Measurements from ENCODE around the gene GCLC.
"Not testable (repeated sequence)": the region's sequence is repeated elsewhere in the genome, so short reads cannot be mapped to it uniquely, and the experiment has no call there.

The GCLC gene

DNA sequence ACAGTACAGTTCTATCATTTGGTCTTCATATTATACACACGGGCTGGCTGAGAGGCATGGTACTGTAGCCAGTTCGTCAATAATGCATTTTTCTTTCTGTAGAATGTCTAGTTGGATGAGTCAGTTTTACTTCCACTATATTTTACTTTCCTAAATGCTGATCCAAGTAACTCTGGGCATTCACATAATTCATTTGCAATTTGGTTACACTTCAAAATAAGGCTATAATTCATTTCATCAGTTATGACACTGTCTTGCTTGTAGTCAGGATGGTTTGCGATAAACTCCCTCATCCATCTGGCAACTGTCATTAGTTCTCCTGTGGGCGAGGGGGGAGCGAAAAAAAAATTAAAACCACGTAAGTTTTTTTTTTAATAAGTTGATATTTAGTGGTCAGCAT, 46.3 kb downstream of the GCLC start:
- Histone ChIP-seq H3K27ac (no peak overlapping the region), H3K4me3 (no peak overlapping the region)

DNA sequence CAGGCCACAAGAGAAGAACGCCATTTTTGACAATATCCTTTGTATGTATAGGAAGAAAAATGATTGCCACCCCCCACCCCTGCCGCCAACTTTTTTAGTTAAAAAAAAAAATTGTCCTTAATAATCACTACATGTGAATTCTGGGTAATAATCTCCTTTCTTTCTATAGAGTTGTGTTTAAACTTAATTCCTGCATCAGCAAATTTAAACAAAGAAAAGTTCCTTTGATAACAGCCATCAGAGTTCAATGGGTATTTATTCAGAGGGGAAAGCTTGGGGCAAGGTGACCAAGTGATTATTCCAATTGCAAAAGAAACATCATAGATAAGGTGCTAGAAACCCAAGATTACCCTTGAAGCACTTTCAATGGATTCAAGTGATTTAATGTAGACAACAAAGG, 47.0 kb downstream of the GCLC start:
- H3K27ac ChIP-seq, result no peak overlapping the region
- H3K4me3 ChIP-seq, result no peak overlapping the region

DNA sequence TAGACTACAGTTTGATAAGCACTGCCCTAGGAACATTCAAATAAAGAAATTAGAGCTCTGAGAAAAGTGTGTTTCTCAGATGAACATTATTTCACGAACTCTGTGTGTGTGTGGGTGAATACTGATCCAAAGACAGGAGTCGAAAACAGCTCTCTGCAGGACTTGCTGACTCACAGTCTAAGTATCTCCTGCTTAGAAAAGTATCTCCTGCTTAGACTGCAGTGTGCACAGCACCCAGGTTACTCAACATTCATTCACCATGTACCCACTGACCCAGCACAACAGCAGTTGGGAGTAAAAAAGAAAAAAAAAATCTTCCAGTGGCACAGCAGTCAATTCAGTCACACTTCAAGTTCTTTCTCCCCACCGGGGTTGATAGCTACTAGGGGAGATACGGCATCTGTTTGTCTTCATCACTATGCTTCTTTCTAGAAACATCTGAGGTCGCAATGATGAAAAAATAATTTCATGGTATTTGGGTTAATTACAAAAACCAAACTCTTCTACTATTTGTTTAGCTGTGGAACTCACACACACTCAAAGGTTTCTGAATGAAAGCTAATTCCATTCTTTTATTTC, 48.0 kb downstream of the GCLC start:
- Histone ChIP-seq H3K27ac (no peak overlapping the region), H3K4me3 (no peak overlapping the region)

DNA sequence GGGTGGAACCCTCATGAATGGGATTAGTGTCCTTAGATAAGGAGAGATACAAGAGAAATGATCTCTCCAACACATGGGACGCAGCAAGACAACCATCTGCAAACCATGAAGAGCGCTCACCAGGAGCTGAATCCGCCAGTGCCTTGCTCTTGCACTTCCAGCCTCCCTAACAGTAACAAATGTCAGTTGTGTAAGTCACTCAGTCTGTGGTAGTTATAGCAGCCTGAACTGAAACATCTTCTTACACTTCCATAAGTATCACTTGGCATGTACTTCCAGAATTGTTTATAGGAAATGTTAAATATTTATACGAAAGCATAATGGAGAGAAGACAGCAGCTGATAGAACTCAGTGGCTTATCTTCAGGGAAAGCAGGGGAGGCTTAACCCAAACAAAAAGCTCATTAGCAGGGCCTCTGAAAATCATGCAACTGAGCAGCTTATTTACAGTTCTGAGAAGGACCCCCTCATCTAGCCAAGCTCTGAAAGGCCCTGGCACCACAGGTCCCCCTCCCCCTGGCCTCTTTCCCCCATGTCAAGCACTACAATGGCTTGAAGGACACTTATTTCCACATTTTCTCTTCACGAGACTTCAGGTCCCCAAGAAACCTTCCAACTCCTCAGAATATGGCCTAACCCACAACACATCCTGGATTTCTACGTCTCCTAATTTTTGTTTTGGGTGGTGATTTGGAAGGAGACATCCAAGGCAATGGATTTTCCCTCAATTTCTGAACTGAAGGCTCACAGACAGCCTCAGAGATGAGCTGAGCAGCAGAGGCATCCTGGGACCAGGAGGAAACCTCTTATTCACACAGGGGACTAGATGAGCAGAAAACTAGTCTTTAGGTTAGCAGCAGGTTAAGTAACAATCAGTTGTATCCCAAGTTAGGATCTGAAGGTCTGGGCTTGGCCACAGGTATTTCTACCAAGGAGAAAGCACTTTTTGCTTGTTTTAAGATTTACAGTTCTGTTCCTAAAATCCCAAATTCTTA, 49.1 kb downstream of the GCLC start:
- Histone ChIP-seq H3K27ac (no peak overlapping the region), H3K4me3 (no peak overlapping the region)

DNA sequence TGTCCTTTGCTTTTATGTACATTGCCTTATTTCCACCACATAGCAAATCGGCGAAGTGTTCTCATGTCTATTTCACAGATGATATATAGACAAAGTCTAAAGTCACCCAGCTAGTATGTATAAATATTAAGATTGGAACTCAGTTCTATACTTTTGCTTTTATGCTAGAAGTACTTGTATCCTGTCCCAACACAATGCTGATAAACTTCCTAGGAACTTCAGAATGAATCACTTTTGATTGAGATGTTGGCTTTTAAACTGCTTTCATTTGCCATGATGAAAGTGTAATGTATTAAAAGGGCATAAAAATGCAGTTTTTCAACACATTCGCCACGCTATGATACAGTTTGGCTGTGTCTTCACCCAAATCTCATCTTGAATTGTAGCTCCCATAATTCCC, 50.8 kb downstream of the GCLC start:
- Histone ChIP-seq H3K4me3 (no peak overlapping the region), H3K27ac (no peak overlapping the region)

DNA sequence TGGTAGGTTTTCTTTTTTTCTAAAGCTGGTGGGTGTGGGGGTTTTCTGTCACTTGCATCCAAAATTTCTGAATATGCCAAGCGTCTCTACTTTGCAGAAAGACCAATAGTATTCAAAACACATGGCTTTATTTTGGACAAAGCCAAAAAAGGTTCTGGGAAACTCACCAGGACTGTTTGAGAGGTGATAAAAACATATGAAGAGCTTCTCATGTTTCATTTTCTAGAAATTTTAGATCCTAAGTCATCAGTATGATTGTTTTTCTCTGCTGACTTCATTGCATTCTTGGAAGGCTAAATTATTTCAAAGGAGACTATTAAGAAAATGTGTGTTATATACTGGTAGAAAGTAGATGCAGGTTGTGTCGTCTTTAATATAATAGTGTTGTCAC, 51.3 kb downstream of the GCLC start:
- Histone ChIP-seq H3K27ac (no peak overlapping the region), H3K4me3 (no peak overlapping the region)

DNA sequence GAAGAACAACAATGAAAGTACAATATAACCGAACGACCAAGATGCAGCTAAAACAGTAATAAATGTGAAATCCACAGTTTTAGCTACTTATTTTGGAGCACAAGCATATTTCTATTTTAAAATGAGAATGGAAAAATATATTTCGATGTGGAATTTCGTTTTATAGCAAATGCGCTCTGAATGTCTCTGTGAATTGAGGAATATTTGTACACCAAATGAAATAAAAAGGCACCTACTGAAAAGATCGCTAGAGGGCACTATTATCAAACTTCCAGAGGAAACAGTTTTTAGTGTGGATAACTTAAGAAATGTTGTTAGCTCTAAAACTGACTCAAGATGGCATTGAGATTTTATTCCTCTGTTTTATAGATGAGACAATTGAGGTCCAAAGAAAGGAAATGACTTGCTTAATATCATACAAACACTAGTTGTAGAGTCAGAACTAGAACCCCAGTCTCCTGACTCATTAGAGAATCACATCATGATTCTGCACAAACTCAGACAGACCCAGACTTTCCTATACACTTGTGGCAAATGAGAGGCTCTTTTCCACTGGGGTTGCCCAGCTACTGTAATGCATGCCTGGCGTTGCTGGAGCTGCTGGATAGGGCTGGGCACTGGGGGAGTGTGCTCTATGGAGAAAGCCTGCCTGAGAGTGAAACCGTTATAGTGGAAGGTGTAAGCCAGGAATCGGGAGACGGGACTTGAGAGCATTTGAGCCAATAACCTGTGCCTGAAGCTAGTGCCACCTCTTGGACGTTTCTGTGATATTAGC, 51.9 kb downstream of the GCLC start:
- Histone ChIP-seq H3K4me3 (no peak overlapping the region), H3K27ac (no peak overlapping the region)

DNA sequence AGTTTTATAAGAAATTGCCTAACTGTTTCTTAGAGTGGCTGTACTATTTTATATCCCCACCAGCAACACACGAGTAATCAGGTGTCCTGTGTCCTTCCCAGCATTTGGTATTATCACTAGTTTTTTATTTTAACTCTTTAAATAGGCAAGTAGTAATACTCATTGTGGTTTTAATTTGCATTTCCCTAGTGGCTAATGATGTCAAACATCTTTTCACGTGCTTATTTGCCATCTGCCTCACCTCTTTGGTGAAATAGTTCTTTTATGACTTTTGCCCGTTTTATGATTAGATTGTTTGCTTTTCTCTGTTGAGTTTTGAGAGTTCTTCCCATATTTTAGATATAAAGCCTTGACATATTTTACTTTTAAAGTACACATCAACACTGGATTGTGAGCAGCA, 57.8 kb downstream of the GCLC start:
- Histone ChIP-seq H3K4me3 (no peak overlapping the region), H3K27ac (no peak overlapping the region)

DNA sequence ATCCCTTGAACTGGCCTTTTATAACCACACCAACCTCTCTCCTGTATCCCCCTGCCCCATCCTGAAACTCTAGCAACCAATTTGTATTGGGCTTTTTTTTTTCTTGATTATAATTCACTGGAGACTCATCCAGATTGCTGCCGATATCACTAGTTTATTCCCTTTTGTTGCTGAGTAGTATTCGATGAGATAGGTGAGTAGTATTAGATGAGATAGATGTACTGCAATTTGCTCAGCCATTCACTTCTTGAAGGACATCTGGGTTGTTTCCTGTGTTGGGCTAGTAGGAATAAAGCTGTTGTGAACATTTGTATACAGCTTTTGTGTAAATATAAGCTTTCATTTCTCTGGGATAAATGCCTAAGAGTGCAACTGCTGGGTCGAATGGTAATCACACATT, 58.2 kb downstream of the GCLC start:
- H3K27ac ChIP-seq, result no peak overlapping the region
- H3K4me3 ChIP-seq, result no peak overlapping the region

DNA sequence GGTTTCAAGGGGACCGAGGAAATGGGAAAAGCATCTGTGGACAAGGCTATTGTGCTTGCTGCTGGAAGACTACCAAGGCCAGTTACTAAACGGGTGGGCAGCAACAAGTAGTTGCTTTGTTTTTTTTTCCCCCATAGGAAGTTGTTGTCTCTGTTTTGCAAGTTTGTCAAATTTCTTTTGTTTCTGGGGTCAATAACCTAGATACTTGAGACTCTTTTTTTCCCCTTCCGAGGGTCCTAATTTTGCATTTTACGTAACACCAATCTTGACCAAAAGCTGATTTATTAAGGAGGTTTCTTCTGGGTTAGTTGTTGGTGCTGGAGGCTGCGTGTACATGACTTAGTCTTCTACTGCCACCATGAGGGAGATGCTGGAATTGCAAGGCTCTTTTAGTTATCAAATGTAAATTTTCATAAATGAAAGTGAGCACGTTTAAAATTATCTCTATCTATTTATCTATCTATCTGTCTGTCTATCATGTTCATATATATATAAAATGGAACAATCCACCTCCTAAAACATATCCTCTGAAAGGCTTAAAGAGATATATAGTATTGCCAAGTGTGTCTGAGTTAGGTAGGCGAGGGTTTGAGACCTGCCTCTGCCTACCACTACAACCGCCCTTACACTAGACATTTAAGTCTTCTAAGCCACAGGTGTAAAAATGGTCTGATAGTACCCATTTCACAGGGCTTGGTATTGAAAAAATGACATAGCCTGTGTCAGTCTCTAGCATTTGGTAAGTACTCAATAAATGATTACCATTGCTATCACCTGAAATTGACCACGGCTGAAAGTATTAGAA, 60.2 kb downstream of the GCLC start:
- no peak overlapping the region for H3K27ac ChIP-seq
- no peak overlapping the region for H3K4me3 ChIP-seq

DNA sequence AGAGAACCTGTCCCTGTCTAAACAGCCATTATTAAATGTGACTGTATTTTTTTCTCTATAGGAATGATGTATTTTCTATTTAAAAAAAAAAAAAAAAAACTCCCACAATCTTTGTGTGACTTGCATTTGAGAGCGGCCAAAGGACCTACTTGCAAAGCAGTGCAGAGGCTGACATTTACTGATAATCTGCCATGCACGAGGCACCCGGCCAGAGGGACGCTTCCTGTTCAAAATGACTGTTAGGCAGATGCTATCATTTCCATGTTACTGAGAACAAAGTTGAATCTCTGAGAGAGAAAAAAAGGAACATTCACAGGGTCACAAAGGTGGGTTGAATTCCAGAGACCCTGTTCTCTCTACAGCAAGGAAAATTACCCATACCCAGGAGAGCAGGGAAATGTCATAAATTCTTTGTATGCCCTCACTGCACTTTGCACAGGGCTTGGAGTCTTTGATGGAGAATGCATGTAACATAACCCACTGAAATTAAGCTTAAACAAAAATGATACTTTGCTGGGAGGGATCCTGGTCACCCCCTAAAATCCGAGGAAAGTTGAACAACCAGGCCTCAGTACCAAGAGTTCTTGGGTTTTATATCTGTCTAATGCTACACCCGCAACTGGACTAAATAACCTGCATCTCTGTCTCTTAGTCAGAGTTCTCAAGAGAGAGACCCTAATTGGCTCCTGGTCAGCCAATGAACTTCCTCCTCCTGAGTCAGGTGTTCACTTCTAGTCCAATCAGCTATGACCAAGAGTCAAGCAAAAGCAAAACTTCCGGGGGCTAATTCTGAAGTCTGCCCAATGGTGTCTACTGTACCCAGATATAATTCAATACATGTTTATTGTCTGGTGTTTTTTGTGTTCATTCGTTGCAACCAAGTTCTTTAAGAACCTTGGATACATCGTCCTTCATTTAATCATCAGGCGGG, 61.2 kb downstream of the GCLC start:
- no peak overlapping the region for H3K4me3 ChIP-seq
- H3K27ac ChIP-seq, result no peak overlapping the region

DNA sequence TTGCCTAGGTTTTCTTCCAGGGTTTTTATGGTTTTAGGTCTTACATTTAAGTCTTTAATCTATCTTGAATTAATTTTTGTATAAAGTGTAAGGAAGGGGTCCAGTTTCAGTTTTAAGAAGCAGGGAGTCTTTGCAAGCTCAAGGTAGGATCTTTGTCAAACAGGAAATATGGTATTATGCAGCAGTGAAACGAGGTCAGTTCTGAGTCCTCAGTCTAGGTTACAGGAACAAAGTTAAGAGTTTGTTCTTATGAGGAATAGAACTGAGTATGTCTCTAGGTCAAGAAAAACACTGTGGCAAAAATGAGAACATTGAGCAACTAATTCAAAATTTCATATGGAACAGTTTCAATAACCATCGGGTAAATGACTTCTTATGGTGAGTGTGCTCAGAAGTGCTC, 63.6 kb downstream of the GCLC start:
- Histone ChIP-seq H3K4me3 (no peak overlapping the region), H3K27ac (no peak overlapping the region)

DNA sequence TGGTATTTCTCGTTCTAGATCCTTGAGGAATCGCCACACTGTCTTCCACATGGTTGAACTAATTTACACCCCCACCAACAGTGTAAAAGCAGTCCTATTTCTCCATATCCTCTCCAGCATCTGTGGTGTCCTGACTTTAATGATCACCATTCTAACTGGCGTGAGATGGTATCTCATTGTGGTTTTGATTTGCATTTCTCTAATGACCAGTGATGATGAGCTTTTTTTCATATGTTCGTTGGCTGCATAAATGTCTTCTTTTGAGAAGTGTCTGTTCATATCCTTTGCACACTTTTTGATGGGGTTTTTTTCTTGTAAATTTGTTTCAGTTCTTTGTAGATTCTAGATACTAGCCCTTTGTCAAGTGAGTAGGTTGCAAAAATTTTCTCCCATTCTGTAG, 64.1 kb downstream of the GCLC start:
- H3K27ac ChIP-seq, H3K4me3 ChIP-seq: not testable (repeated sequence)

DNA sequence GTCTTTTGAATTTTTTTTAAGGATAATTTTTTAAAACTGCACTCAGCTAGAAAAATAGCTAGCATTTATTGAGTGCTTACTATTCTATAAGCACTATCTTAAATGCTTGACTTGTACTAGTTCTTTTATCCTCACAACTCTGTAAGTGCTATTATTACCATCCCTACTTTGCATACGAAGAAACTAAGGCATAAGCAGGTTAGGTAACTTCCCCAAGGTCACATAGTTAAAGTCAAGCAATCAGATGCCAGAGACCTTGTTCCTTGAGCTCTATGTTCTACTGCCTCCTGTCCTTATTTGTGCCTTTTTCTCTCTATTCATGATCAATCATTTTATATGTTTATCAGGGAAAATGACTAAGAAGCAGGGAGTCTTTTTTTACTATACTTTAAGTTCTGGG, 65.0 kb downstream of the GCLC start:
- Histone ChIP-seq H3K27ac (no peak overlapping the region), H3K4me3 (no peak overlapping the region)

DNA sequence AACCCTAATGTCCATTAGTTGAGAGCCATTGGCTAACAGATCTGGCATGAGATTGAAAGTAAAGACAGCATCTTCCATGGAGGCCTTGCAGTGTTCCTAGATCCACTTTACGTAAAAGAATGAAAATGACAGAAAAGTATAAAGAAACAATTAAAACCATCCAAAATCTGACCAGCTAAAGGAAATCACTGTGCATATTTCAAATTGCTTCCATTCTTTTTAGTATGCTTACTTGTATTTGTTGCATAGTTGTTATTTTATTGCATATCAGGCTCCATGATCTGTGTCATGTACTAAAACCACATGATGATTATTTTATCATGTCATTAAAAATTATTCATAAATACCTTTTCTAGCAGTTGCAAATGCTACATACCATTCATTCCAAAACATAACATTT, 67.9 kb downstream of the GCLC start:
- no peak overlapping the region for H3K27ac ChIP-seq

DNA sequence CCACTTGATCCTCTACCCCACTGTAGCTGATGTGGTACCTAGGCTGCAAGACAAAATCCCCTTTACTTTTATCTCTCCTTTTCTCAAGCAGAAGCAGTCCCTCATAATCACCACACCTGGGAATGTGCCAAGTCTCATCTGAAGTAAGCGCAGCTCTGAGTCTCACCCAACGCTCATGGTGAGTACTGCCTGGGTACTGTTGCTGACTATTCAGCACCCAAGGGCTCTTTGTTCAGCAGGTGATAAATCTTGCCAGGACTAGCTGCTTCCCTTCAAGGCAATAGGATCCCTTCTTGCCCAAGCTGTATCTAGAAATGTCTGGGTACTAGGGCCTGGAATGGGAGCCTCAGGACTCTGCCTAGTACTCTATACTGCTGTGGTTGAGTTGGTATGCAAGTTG, 70.9 kb downstream of the GCLC start:
- Histone ChIP-seq H3K27ac (peak overlapping the region in 1 of 21 experiments; percentile 16), H3K4me3 (no peak overlapping the region)

More for the DNA sequence above, 67.9 kb downstream of the GCLC start:
- no peak overlapping the region for H3K4me3 ChIP-seq

DNA sequence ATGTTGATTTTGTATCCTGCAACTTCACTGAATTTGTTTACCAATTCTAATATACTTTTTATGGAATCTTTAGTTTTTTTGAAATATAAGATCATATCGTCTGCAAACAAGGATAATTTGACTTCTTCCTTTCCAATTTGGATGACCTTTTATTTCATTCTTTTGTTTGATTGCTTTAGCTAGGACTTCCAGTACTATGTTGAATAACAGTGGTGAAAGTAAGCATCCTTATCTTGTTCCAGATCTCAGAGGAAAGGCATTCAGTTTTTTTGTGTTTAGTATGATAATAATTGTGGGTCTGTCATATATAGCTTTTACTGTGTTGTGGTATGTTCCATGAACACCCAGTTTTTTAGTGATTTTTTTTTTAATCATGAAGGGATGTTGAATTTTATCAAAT, 75.7 kb downstream of the GCLC start:
- Histone ChIP-seq H3K27ac (no peak overlapping the region), H3K4me3 (no peak overlapping the region)

DNA sequence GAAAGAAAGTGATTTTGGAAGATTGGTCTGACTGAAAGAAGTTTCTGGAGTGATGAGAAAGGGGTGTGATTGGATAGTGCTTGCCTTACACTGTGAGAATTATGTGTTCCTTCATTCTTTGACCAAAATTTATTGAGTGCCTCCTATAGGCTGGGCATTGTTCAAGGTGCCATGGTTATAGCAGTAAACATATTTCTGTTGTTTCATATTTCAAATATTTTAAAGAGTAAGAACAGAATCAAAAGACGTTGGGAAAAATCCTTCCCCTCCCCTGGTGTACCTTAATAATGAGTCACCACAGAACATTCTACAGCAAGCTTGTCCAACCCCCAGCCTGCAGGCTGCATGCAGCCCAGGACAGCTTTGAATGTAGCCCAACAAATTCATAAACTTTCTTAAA, 78.6 kb downstream of the GCLC start:
- no peak overlapping the region for H3K4me3 ChIP-seq
- H3K27ac ChIP-seq, result peak overlapping the region in 5 of 21 experiments; percentile 24 to 52 (median 39)

DNA sequence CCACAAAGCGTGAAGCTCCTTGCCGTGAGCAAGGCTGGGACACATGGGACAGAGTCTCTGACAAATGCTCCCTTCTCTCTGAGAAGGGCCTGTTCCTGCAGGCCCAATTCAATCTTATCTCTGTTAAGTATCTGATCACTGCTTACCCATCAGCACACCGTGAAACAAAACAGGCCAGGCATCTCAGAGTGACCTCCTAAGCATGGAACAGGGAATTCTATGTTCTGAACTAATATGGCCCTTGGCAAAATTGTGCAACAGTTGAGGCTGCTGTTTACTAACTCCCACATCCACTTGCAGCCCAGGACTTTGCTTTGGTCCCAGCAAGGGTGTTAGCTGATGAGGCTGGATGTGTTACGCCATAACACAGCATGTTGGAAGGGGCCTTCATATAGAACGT, 79.2 kb downstream of the GCLC start:
- Histone ChIP-seq H3K4me3 (no peak overlapping the region), H3K27ac (peak overlapping the region in 8 of 21 experiments; percentile 17 to 80 (median 56))

Data from skin epidermis (tissue), 12 donors.